Ovary (tissue), 9 donors: ENCODE measurements around the gene FER. TPM values are rescaled to one million over a fixed set of nuclear protein-coding genes. Genes with fewer than 3 reads are reported as not detected.

Experiments
- DNase-seq, 5 donors: peaks; one replicate each; pipeline ENCODE4 v3.0.0-alpha.2; 2019 to 2020
- H3K27ac ChIP-seq, 2 donors: fragments of 200-600 bp; one replicate each; pipeline versions ENCODE4 v1.5.1 to v1.8.0; 2019 to 2022
- H3K27me3 ChIP-seq: fragments of 200-600 bp; one replicate; pipeline ENCODE4 v1.8.0; 2022
- H3K36me3 ChIP-seq: fragments of 200-600 bp; sonication (generic); one replicate; pipeline ENCODE4 v1.5.1; 2019
- H3K4me1 ChIP-seq: one replicate; pipeline ENCODE4 v1.8.1; 2013; ENCODE audit warnings: mild to moderate bottlenecking, moderate library complexity; ENCODE audit not compliant: insufficient read depth
- H3K4me3 ChIP-seq: fragments of 200-600 bp; sonication (generic); one replicate; pipeline ENCODE4 v1.5.1; 2017
- H3K9me3 ChIP-seq, 2 donors: fragments of 200-600 bp in 1 of 2; sonication (generic) in 1 of 2; one replicate each; pipeline versions ENCODE4 v1.5.1 to v1.8.1; 2013 to 2019; ENCODE audit warnings: mild to moderate bottlenecking in 1 of 2, moderate library complexity in 1 of 2
- CTCF ChIP-seq, 3 donors: fragments of 450-650 bp in 2 of 3; fragments of 200-600 bp in 1 of 3; IDR thresholded peaks; one replicate each; pipeline versions ENCODE4 v1.5.1 to v1.8.0; 2016 to 2022; ENCODE audit warnings: antibody characterized with exemption in 3 of 3, mild to moderate bottlenecking in 1 of 3
- EP300 ChIP-seq: sonication (generic); formaldehyde crosslinking; IDR thresholded peaks from one replicate; pipeline ENCODE4 v1.6.1; 2017; ENCODE audit warnings: antibody characterized with exemption
- POLR2A ChIP-seq: fragments of 450-650 bp; IDR thresholded peaks from one replicate; pipeline ENCODE4 v1.6.1; 2017; ENCODE audit warnings: antibody characterized with exemption, mild to moderate bottlenecking, moderate library complexity
- WGBS, 3 donors: extraction: QIAGEN DNeasy Blood & Tissue Kit in 1 of 3; methylation state at CpG; one replicate each; pipeline versions ENCODE4 v1.1.5 to v1.1.7; 2013 to 2017; 5-methylcytosine and 5-hydroxymethylcytosine counted together
- intact Hi-C, 4 donors: fragments of 100-400 bp; cut with DNase I; formaldehyde crosslinking; loops; one replicate each; pipeline versions ENCODE4 v1.11.0 to v1.15.1; 2022 to 2023
- polyA plus RNA-seq, 2 donors: library from polyadenylated mRNA; stranded (reverse); fragments of 200-250 nt in 1 of 2; fragments of 350-450 nt in 1 of 2; fragmentation: Illumina TruSeq in 1 of 2; extraction: RNeasy Lipid Tissue Mini Kit (QIAGEN cat#74804) in 1 of 2; gene quantifications; one replicate each; pipeline ENCODE4 v1.2.3, GENCODE V29; 2013 to 2014
- total RNA-seq, 7 donors: library from RNA; depleted of rRNA in 2 of 7; stranded (reverse); fragments of >200 nt in 2 of 7; fragmentation: NEBNext Ultra II Directional in 3 of 7; extraction: Animal tissue kit (Norgen Biotek cat#: 25700) in 3 of 7; gene quantifications; one replicate each; pipeline versions ENCODE4 v1.1.0 to v1.2.4, GENCODE V29; 2016 to 2023
- donor health status: DM: no; HTN: no; CAD: no; lungs with moderate emphysema.
- donor health status: DM: no; HTN: no; CAD: no.
- donor health status: Bipolar disorder and iron deficiency.
- donor health status: DM: yes; HTN: yes; CAD: no.
- donor health status: DM: no; HTN: no; CAD: no.
- donor health status: DM: yes; HTN: yes; CAD: no.

The FER gene
- total and polyA plus RNA-seq, 9 donors = 3.0 to 36.0 (median 28.0) TPM

GRCh38 chr5:109102096-109102690 lies 354.5 kb downstream of the FER start:
- DNase-seq = no peak
- H3K9me3 ChIP-seq = no peaks in the 10 kb centered on the region
- no peaks in the 10 kb centered on the region for H3K36me3 ChIP-seq
- intact Hi-C loops = no loop called here
- WGBS, 3 donors = 80 to 87% (median 83%) methylated on average over 4 of the region's 4 CpGs
- H3K27me3 ChIP-seq = no peaks in the 10 kb centered on the region
- no peak for TF ChIP-seq CTCF (IDR thresholded peaks at IDR 0.05)
- TF ChIP-seq POLR2A = no peak
- no peak for TF ChIP-seq EP300
- H3K4me1 ChIP-seq = peaks cover 3% of the 10 kb centered on the region
- H3K27ac ChIP-seq = no peak overlapping the region
- H3K4me3 ChIP-seq = no peak overlapping the region

- WGBS, 3 donors = 20 to 26% (median 23%) methylated on average over 5 of the region's 5 CpGs
- H3K4me3 ChIP-seq = no peak overlapping the region
These were observed 358.1 kb downstream of the FER start for GRCh38 chr5:109105631-109106267.

GRCh38 chr5:109111680-109112079 lies 364.0 kb downstream of the FER start:
- intact Hi-C loops = no loop called here
- no peaks in the 10 kb centered on the region for H3K27me3 ChIP-seq
- H3K27ac ChIP-seq = no peak overlapping the region
- H3K9me3 ChIP-seq = no peaks in the 10 kb centered on the region
- WGBS, 3 donors = 87 to 90% (median 89%) methylated on average over 2 of the region's 2 CpGs
- no peak overlapping the region for H3K4me3 ChIP-seq
- no peak for DNase-seq
- TF ChIP-seq EP300 (no peak), CTCF (IDR thresholded peaks at IDR 0.05) (no peak), POLR2A (no peak)
- H3K4me1 ChIP-seq = no peaks in the 10 kb centered on the region
- H3K36me3 ChIP-seq = no peaks in the 10 kb centered on the region

More at GRCh38 chr5:109105631-109106267, 358.1 kb downstream of the FER start:
- Histone ChIP-seq H3K27ac (no peak overlapping the region), H3K4me1 (peaks cover 3% of the 10 kb centered on the region), H3K9me3 (no peaks in the 10 kb centered on the region), H3K27me3 (no peaks in the 10 kb centered on the region), H3K36me3 (no peaks in the 10 kb centered on the region)
- intact Hi-C loops = no loop called here
- DNase-seq = no peak
- TF ChIP-seq CTCF (IDR thresholded peaks at IDR 0.05) = no peak
- no peak for TF ChIP-seq POLR2A
- no peak for TF ChIP-seq EP300

GRCh38 chr5:109113608-109114007 lies 365.9 kb downstream of the FER start:
- H3K4me3 ChIP-seq = no peak overlapping the region
- intact Hi-C loops = no loop called here
- H3K27me3 ChIP-seq = no peaks in the 10 kb centered on the region
- TF ChIP-seq POLR2A (no peak), EP300 (no peak), CTCF (IDR thresholded peaks at IDR 0.05) (no peak)
- H3K9me3 ChIP-seq = no peaks in the 10 kb centered on the region
- no peaks in the 10 kb centered on the region for H3K36me3 ChIP-seq
- DNase-seq = no peak
- 95 to 100% (median 98%) methylated on average over 3 of the region's 3 CpGs for WGBS, 3 donors
- H3K4me1 ChIP-seq = no peaks in the 10 kb centered on the region
- H3K27ac ChIP-seq = no peak overlapping the region
